HG03039 (cell line): Measurements from ENCODE around the gene C6orf62.
"Not testable (repeated sequence)": the region's sequence is repeated elsewhere in the genome, so short reads cannot be mapped to it uniquely, and the experiment has no call there.

Experiments used
- ATAC-seq: cut with Tn5 transposase; IDR thresholded peaks from one replicate; pipeline ENCODE4 v1.9.1; 2021; ENCODE audit warnings: mild to moderate bottlenecking, moderate library complexity; ENCODE audit not compliant: unreplicated experiment

Gene C6orf62

GRCh38 chr6:24702720-24703282, 16.2 kb downstream of the C6orf62 start:
- ATAC-seq = no peak

- ATAC-seq = no peak
Measured at GRCh38 chr6:24699521-24700359, 19.2 kb downstream of the C6orf62 start.

GRCh38 chr6:24696097-24696496, 22.9 kb downstream of the C6orf62 start:
- no peak for ATAC-seq

GRCh38 chr6:24695635-24696034, 23.3 kb downstream of the C6orf62 start:
- ATAC-seq = not testable (repeated sequence)

- ATAC-seq = no peak
Measured at GRCh38 chr6:24694198-24694597, 24.8 kb downstream of the C6orf62 start.

- ATAC-seq = no peak
Measured at GRCh38 chr6:24692848-24693592, 25.9 kb downstream of the C6orf62 start.

GRCh38 chr6:24692415-24692814, 26.5 kb downstream of the C6orf62 start:
- no peak for ATAC-seq

GRCh38 chr6:24692003-24692402, 27.0 kb downstream of the C6orf62 start:
- no peak for ATAC-seq

GRCh38 chr6:24691550-24691949, 27.4 kb downstream of the C6orf62 start:
- ATAC-seq = no peak

- ATAC-seq = no peak
Measured at GRCh38 chr6:24690593-24690992, 28.4 kb downstream of the C6orf62 start.

- ATAC-seq = no peak
Measured at GRCh38 chr6:24689964-24690363, 29.0 kb downstream of the C6orf62 start.

GRCh38 chr6:24686946-24687345, 32.0 kb downstream of the C6orf62 start:
- no peak for ATAC-seq

- no peak for ATAC-seq
Measured at GRCh38 chr6:24686408-24686807, 32.5 kb downstream of the C6orf62 start.

- ATAC-seq = no peak
Measured at GRCh38 chr6:24683297-24684296, 35.4 kb downstream of the C6orf62 start.

GRCh38 chr6:24680582-24680981, 38.4 kb downstream of the C6orf62 start:
- ATAC-seq = no peak

GRCh38 chr6:24678792-24679352, 40.1 kb downstream of the C6orf62 start:
- ATAC-seq = not testable (repeated sequence)

GRCh38 chr6:24673625-24674024, 45.3 kb downstream of the C6orf62 start:
- no peak for ATAC-seq

- ATAC-seq = no peak
Measured at GRCh38 chr6:24672620-24673182, 46.3 kb downstream of the C6orf62 start.

GRCh38 chr6:24671077-24671476, 47.9 kb downstream of the C6orf62 start:
- not testable (repeated sequence) for ATAC-seq

GRCh38 chr6:24670492-24670891, 48.5 kb downstream of the C6orf62 start:
- ATAC-seq = not testable (repeated sequence)
